GM12878 (cell line): ENCODE data around the gene ATF7.
"Not testable (repeated sequence)": the region's sequence is repeated elsewhere in the genome, so short reads cannot be mapped to it uniquely, and the experiment has no call there.

Source experiments
- POLR2AphosphoS2 ChIP-seq: IDR thresholded peaks from 2 replicates; pipeline ENCODE4 v1.6.1; 2011; ENCODE audit warnings: low read depth, mild to moderate bottlenecking, low read length, improper control_type of control experiment, moderate library complexity
- TCF7 ChIP-seq: IDR thresholded peaks from 2 replicates; pipeline ENCODE4 v1.6.1; 2014; ENCODE audit warnings: antibody characterized with exemption, borderline replicate concordance

GRCh38 chr12:53548354-53548753 lies 77.8 kb downstream of the ATF7 start:
- TF ChIP-seq TCF7, POLR2AphosphoS2: not testable (repeated sequence)
